EL (cell line): ENCODE results near the gene MZT2B.
A peak's percentile ranks its signal among the peaks of the same experiment; 100 is the strongest.
"Not testable (repeated sequence)": the region's sequence is repeated elsewhere in the genome, so short reads cannot be mapped to it uniquely, and the experiment has no call there.

Source experiments
- DNase-seq: peaks from one replicate; pipeline ENCODE4 v3.0.0-alpha.2; 2016

MZT2B gene

DNA sequence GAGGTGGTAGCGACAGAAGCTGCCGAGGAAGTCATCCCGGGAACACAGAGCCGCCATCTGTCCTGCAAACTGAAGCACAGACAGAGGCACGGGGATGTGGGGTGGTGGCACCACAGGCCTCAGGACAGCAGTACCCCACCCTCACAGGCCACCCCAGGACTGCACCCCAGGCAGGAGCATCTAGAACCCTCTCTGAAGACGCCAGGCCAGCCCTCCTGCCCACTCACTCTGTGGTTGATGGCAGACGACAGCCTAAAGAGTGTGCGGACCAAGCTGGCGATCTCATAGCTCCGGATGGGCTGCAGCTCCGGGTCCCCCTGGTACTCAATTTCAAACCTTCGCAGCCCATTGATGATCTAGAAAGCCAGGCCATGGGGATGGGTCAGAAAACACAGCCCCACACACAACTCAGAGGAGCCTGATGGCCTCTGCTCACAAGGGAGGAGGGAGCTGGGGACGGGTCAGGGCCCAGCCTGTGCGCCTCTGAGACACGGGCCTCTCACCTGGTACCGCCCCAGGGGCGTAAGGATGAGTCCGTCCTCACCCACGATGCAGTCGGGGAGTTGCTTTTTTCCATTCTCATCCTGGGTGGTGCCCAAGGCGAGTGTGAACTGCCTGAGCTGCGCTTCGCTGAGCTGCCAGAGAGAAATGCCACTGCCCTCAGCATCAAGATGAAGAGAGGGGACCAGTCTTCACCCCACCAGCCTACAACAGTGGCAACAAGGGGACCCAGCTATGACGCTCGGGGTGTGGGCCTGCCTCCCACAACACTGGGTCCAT lies 29.1 kb upstream of the MZT2B start:
- no peak for DNase-seq

DNA sequence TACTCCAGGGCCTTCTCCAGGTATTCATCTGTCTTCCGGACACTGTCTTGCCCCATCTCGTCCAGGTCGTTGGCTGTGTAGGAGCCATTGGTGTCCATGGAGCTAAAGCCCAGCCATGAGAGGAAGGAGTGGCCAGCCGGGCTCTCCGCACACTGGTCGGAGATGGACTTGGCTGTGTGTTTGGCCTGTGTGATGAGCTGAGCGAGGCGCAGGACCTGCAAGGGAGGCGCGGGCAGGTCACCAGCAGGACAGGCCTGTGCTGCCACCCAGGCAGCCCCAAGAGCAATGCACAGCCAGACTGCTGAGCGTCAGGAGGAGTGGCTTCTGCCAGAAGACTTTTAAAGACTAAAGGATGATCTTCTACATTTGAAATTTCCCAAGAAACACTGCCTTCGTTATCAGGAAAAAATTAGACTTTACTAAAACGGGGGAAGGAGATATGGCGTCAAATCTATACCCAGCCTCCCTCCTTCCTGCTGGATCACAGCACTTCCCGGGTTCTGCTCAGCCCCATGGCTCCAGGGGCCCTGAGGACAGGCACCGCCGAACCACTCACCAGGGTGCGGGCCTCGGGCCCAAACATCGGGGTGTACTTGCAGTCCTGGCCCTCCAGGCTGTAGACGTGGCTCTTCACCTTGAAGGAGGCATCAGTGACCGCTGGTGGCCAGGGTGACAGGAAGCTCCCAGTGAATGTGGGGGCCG lies 28.2 kb upstream of the MZT2B start:
- DNase-seq: not testable (repeated sequence)

DNA sequence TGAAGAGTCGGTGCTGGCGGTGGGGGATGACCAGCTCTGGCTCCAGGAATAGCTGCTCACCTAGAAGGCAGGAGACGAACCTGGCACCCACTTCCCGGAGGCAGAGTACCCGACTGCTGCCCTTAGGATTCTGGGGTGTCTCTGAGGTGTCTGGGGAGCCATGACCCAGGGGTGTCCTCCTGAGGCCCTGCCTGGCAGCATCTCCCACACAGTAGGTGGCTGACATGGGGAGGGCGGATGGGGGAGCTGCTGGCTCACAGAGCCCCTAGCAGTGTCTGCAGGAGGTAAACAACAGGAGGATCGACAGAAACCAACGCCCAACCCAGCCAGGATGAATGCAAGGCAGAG lies 27.7 kb upstream of the MZT2B start:
- not testable (repeated sequence) for DNase-seq

DNA sequence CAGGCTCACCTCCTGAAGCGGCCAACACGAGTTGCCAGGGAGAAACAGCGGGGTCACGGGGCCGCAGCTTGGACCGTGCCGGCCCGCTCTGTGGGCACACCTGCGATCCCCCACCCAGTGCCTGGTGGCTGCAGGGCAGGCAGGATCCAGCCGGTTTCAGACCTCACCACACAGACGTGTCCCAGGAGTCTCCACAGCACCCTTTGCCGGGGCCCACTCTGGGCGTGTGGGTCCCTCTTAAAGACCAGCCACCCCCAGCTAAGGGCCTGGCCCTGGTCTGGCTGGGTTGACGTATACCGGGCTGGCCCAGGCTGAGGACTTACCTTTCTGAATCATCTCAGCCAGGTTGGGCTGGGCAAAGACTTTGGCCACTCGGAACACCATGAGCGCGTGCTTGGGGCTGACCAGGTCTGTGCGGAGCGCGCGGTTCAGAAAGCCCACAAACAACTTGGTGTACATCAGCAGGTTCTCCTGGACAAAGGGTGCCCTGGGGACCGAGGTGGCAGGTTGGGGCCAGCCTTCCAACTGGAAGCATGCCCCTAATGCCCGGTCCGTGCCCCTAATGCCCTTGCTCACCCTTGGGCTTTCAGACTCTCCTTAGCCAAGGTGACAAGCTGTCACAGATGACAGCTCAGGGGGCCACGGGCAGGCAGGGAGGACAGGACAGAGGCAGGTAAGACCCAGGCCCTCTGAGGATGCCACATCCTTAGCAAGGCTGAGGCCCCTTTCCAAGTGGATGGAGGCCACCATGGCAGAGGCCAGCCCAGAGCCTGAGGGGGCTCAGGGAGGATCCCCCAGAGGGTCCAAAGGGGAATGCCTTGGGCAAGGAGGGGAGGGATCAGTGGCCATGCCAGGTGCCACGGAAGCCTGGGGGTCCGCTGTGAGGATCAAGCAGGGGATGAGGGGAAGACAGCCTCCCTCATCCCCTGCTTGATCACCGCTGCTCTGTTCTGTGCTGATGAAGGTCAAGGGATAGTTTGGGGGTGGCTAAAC lies 27.0 kb upstream of the MZT2B start:
- no peak for DNase-seq

DNA sequence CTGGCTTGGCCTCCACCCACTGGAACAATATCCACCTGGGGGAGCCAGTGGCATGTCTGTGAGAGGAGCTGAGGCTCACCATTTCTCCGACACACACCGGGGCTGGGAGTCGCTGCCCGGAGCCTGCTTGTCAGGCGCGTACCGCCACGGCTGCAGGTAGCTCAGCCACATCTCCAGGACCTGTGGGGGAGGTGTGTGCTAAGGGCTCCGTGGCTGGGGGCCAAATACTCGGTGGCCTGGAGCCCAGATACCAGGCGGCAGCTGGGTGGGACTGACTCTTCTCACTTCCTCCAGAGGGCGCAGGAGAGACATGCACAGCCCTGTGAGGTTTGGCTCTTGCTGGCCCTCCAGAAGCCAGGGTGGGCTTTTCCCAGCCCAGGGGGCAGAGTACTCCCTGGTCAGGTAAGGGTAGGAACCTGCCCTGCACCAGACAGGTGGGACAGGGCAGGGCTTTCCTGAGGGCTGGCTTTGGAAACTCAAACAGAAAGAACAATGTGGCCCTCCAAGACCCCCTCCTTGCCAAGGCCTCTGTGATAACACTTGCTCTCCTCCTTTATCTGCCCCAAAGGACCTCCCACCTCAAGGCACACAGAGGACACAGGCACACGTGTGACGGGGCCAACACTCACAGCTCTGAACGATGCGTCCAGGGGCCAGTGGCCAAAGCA lies 26.0 kb upstream of the MZT2B start:
- DNase-seq: peak; percentile 31

DNA sequence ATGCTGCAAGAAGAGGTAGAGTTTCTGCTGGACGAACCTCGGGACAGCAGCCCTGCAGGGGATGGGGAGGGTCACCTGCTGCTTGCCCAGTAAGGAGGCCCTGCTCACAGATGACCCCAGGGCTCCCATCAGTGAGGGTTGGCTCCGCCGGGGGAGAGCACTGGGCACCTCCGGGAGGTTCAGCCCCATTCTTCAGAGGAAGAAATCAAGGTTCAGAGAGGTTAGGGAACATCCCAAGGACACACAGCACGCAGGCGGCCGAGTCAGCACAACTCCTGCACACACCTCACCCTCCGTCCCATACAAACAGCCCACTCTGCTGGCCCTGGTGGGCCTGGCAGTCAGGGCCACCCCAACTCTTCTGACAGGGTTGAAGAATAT lies 25.4 kb upstream of the MZT2B start:
- no peak for DNase-seq

DNA sequence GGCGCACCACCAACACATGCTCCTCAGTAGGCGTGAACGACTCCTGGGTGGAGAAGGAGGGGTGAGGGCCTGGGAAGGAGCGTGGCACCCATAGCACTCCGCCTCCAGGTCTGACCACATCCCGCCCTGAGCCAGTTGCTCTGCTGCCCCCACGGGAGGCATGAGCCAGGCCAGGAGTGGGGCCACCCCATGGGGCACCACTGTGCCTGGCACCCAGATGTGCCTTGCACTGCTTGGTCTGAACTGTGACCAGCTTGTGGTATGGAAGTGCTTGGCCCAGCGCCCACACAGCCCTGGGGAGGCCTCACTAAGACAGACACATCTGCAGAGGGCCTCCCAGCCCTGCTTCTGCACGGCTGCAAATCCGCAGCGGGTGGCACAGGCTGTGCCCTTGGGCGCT lies 24.7 kb upstream of the MZT2B start:
- peak; percentile 6 for DNase-seq

DNA sequence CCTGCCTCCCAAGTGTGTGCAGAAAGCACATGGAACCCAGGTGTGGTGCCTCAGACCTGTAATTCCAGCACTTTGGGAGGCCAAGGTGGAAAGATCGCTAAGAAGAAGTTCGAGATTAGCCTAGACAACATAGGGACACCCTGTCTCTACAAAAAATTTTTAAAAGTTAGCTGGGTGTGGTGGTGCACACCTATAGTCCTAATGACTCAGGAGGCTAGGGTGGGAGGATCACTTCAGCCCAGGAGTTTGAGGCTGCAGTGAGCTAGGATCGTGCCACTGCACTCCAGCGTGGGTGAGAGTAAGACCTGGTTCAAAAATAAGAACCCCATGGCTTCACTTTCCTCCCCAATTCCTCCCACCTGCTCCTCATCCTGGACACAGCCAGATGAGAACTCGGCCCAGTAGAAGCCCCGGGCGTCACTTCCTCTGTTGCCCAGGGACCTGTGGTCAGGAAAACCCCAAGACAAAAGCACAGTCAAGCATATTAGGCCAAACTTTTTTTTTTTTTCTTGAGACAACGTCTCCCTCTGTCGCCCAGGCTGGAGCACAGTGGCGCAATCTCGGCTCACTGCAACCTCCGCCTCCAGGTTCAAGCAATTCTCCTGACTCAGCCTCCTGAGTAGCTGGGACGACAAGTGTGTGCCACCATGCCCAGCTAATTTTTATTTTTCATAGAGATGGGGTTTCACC lies 24.1 kb upstream of the MZT2B start:
- DNase-seq: not testable (repeated sequence)

DNA sequence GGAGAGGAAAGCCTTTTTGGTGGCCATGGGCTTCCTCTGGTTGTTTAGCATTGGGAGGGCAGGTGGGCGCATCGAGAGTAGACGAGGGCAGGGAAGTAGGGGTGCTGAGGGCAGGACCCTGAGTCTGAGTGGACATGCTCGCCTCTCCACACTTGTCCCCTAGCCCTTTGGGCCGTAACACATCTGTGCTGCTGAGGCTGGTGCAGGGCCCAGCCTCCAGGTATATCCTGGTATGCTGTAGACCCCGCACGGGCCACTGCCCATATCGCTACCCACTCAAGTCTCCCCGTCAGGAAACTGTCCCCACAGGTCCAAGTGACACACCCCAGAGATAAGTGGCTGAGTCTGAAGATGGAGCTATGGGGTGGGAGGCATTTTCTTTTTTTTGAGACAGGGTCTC lies 23.4 kb upstream of the MZT2B start:
- no peak for DNase-seq

DNA sequence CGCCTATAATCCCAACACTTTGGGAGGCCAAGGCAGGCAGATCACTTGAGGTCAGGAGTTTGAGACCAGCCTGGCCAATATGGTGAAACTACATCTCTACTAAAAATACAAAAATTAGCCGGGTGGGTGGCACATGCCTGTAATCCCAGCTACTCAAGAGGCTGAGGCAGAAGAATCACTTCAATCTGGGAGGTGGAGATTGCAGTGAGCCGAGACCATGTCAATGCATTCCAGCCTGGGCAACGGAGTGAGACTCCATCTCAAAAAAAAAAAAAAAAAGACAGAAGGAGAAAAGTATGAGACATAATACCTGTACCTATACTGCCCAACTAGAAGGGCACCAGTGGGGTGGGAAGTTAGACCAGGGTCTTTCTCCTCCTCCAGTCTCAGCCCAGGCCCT lies 22.7 kb upstream of the MZT2B start:
- DNase-seq: not testable (repeated sequence)

DNA sequence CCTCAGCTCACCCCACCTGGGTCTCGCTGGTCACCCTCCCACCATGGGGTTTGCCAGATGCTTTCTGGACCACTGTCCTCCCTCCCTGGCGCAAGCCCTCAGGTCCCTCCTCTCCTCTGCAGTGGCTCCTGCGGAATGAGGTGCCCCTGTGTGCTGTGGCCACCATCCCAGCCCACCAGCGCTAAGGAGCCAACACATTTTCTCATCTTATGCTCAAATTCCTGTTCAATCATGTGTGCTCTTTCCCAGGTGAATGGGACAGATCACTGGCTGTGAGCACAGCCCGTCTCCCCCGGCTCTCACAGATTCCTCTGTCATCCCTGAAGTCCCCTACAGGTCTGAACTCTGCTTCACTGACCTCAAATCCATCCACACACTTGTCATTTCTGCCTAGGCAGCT lies 21.9 kb upstream of the MZT2B start:
- DNase-seq: no peak

DNA sequence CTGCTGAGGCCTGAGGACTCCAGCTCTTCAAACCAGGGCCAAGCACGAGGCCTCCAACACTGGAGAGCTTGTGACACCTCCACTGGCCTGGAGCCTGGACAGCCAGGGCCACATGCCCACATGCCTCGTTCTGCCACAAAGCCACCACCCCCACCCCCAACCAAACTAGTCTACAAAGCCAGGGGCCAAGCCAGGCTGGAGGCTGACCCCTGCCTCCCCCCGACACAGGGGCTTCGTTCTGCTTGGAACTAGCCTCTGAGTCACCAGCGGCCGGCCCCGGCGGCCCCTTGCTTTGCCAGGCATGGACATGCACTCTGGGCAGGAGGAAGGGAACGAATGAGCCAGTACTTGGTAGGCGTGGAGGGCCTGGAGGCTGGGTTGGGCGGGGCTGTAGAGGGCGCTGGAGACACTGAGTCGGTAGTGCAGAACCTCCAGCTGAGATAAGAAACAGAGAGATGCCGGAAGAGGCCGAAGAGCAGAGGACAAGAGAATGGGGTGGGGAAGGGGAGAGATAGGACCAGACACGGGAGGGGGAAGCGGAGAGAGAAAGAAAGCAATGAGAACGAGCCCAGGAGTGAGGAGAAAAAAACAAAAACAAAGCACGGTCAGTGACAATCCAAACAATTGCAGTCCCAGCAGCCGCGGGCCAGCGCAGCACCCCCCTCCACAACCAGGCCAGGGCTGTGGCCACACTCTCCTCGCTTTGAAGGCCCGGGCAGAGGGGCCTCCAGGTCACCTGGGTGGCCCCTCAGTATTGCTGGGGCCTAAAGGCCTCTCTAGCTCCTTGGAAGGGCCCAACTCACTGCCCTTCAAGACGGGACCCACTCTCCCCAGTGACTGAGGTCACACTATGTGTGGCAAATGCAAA lies 21.0 kb upstream of the MZT2B start:
- not testable (repeated sequence) for DNase-seq

DNA sequence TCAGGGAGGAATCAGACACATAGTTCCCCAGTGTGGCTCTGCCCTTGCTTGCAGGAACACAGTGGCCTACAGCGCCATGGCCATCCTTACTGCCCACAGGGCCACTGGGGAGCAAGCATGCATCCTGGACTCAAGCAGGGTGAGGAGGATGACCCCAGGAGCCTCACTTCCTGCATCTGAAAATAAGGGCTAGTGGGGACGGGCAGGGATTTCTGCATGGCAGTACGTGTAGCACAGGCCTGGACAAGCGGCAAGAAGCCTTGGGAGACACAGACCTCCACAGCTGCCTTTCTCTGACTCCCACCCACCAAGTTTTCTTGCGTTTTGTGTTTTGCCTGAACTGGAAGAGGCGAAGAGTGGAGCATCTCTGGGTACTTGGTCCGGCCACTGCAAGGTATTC lies 19.6 kb upstream of the MZT2B start:
- DNase-seq: not testable (repeated sequence)

DNA sequence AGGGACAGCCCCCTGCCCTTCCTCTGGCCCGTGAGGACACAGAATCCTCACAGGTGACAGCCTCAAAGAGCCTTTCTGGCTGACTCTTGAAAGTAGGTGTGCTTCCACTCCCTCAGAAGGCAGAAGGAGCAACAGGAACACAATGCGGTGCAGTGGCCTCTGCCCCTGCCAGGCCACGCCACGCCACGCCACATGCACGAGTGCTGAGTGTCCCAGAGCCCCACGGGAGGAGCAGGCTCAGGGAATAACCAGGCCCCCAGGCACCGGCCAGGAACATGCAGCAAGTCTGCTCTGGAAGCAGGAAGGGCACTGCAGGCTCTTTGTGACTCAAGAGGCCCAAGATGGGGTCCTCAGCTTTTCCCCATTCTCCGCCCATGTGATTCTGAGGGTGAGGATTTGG lies 19.1 kb upstream of the MZT2B start:
- no peak for DNase-seq

DNA sequence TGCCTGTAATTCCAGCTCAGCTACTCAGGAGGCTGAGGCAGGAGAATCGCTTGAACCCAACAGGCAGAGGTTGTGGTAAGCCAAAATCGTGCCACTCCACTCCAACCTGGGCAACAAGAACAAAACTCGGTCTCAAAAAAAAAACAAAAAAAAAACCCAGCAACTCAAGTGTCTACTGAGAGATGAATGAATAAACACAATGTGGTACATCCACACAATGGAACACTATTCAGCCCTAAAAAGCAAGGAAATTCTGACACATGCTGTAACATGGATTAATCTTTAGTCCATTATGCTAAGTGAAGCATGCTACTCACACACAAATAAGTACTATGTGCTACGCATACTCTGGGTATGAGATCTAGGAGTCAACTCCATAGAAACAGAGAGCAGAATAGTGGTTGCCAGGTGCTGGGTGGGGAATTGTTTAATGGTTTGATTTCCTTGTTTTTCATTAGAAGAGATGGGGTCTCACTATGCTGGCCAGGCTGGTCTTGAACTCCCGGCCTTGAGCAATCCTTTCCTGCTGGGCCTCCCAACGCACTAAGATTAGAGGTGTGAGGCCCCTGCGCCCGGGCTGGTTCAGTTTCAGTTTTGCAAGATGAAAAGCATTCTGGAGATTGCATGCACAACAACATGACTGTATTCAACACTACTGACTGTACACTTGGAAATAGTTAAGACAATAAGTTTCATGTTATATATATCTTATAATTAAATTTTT lies 16.6 kb upstream of the MZT2B start:
- no peak for DNase-seq

DNA sequence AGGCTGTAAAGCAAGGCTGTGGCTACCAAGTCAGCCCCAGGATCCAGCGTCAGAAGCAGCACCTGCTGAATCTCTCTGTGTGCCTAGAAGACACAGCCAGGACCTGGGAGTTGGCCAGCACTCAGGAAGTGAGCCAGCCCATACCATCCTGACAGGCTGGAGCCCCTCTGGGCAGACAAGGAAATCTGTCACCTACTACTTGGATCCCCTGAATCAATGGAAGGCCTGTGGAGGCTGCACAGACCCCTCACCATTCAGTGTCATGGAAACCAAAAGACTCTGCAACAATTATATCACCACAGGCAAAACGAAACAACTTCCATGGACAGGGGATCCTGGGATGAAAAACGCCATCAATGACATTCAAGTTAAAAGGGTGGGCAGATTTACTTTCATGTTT lies 15.5 kb upstream of the MZT2B start:
- not testable (repeated sequence) for DNase-seq

DNA sequence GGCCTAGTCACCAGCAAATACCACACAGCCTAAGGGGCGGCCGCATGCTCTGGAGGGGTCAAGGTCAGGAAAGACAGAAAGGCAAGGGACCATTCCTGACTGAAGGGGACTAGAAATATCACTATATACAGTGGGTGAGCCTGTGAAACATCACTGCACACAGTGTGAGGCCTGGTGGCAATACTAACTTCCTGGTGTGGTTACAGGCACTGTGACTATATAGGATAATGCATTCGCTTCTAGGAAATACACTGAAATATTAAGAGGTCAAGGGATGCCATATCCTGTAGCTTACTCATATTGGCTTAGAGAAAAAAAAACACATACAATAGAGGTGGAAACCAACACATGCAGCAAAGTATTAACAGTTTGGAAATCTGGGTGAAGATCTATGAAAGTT lies 12.9 kb upstream of the MZT2B start:
- DNase-seq: not testable (repeated sequence)

DNA sequence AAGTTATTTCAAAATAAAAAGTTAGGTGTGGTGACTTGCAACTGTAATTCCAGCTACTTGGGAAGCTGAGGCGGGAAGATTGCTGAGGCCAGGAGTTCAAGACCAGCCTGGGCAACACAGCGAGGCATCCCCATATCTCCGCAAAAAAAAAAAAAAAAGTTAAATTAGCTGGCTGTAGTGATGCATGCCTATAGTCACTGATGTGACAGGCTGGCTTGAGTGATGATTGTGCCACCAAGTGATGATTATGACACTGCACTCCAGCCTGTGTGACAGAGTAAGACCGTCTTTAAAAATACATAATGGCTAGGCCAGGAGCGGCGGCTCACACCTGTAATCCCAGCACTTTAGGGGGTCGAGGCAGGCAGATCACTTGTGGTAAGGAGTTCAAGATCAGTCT lies 12.2 kb upstream of the MZT2B start:
- DNase-seq: no peak

DNA sequence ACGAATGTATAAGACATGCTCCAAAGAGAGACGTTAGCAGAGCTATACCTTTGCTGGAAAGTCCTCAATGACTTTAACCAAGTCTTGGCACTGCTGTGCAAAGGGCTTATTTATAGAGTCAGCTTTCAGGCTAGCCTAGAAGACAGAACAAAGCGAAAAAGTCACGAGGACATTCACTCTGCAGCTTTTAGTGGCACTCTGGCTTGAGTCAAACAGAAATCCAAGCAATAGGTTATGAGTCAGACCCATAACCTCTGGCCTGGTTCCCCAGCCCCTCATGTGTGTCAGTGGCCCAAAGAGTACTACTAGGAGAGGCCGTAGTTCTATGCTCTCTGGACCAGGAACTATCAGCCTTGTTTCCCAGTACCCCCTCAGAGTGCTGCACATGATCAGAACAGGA lies 7.2 kb upstream of the MZT2B start:
- not testable (repeated sequence) for DNase-seq
